Caco-2 (cell line): ENCODE measurements around the gene SSB. TPM values are rescaled to one million over a fixed set of nuclear protein-coding genes. Genes with fewer than 3 reads are reported as not detected.

Source experiments
- Bru-seq: library from RNA; stranded (reverse); fragments of 400-500 nt; gene quantifications from one replicate; lab custom pipeline; 2021; lab: Mats Ljungman, UMichigan
- BruChase-seq, 2 experiments: library from RNA; stranded (reverse); fragments of 400-500 nt; gene quantifications; one replicate each; lab custom pipeline; 2021; lab: Mats Ljungman, UMichigan
- BruUV-seq: library from RNA; stranded (reverse); fragments of 400-500 nt; replicated peaks from 2 replicates; lab custom pipeline; 2021; lab: Mats Ljungman, UMichigan
- CTCF ChIA-PET: fragments of 300-600 bp; sonication (Branson Sonifier 250); formaldehyde crosslinking; loops from one replicate; lab custom pipeline; 2022; ENCODE audit warnings: antibody characterized with exemption; lab: Charles Lee
- POLR2A ChIA-PET: fragments of 300-600 bp; sonication (Branson Sonifier 250); formaldehyde crosslinking; loops from one replicate; lab custom pipeline; 2022; ENCODE audit warnings: antibody characterized with exemption; lab: Charles Lee
- DNase-seq, 2 experiments: peaks; one replicate each; pipeline versions ENCODE4 v3.0.0 to v3.0.0-alpha.2; 2020 to 2022
- H3K27me3 ChIP-seq: replicated peaks from 2 replicates; pipeline ENCODE4 v1.6.0; 2011; ENCODE audit warnings: low read length; ENCODE audit not compliant: control insufficient read depth, insufficient read depth
- H3K36me3 ChIP-seq: 2 replicates; pipeline ENCODE4 v1.5.1; 2011; ENCODE audit warnings: low read length; ENCODE audit not compliant: control insufficient read depth, insufficient read depth
- H3K4me1 ChIP-seq: fragments of 250-450 bp; sonication (Bioruptor Pico); 2 replicates; pipeline ENCODE4 v1.5.1; 2020; ENCODE audit warnings: mild to moderate bottlenecking
- H3K4me3 ChIP-seq: 2 replicates; pipeline ENCODE4 v1.5.1; 2011; ENCODE audit warnings: low read depth, mild to moderate bottlenecking, control low read depth, low read length
- H3K9me3 ChIP-seq: fragments of 250-450 bp; sonication (Bioruptor Pico); 2 replicates; pipeline ENCODE4 v1.5.1; 2020; ENCODE audit warnings: mild to moderate bottlenecking, moderate library complexity
- H3K27ac Mint-ChIP-seq: one replicate; pipeline ENCODE4 v1.8.0; 2022; ENCODE audit warnings: mixed read lengths; ENCODE audit not compliant: unreplicated experiment
- H3K27me3 Mint-ChIP-seq: one replicate; pipeline ENCODE4 v1.8.0; 2022; ENCODE audit warnings: mixed read lengths; ENCODE audit not compliant: insufficient read depth, unreplicated experiment
- H3K36me3 Mint-ChIP-seq: one replicate; pipeline ENCODE4 v1.8.0; 2022; ENCODE audit warnings: mild to moderate bottlenecking, mixed read lengths; ENCODE audit not compliant: insufficient read depth, unreplicated experiment
- H3K4me1 Mint-ChIP-seq: one replicate; pipeline ENCODE4 v1.8.0; 2022; ENCODE audit warnings: low read depth, mixed read lengths; ENCODE audit not compliant: unreplicated experiment
- H3K4me3 Mint-ChIP-seq: one replicate; pipeline ENCODE4 v1.8.0; 2022; ENCODE audit warnings: mild to moderate bottlenecking, moderate library complexity, mixed read lengths; ENCODE audit not compliant: unreplicated experiment
- H3K9me3 Mint-ChIP-seq: one replicate; pipeline ENCODE4 v1.8.0; 2022; ENCODE audit warnings: mixed read lengths; ENCODE audit not compliant: unreplicated experiment
- CTCF ChIP-seq, 2 experiments: fragments of 200-600 bp in 1 of 2; IDR thresholded peaks; 1 replicate in 1 of 2; 2 replicates in 1 of 2; pipeline versions ENCODE4 v1.5.1 to v1.8.0; 2011 to 2022; ENCODE audit warnings: antibody characterized with exemption in 1 of 2, control low read depth in 1 of 2, inconsistent platforms in 1 of 2, low read depth in 1 of 2, low read length in 1 of 2, mild to moderate bottlenecking in 1 of 2, moderate library complexity in 1 of 2; ENCODE audit not compliant: insufficient read depth in 1 of 2, severe bottlenecking in 1 of 2, unreplicated experiment in 1 of 2
- intact Hi-C: fragments of 100-400 bp; cut with micrococcal nuclease; formaldehyde crosslinking; loops from one replicate; pipeline ENCODE4 v1.10.0; 2022; ENCODE audit not compliant: unreplicated experiment
- long read RNA-seq: library from polyadenylated mRNA; stranded (forward); transcript quantifications from one replicate; pipeline ENCODE4 v2.0.0, GENCODE V29; 2022
- total RNA-seq: library from RNA; stranded (reverse); gene quantifications from 2 replicates; pipeline ENCODE4 v1.2.3, GENCODE V29; 2022

The SSB gene
- total RNA-seq (209 and 215 TPM in 2 replicates), Bru-seq, nascent RNA (percentile 95 among the genes with signal in this experiment), BruChase-seq, experiment 1, labeled RNA remaining after a 2-hour chase (percentile 97 among the genes with signal in this experiment), BruChase-seq, experiment 2, labeled RNA remaining after a 6-hour chase (percentile 99 among the genes with signal in this experiment)
- long read RNA-seq, transcript SSB-201 (12 exons, 1,709 nt): major isoform, 424 of 512 reads
- long read RNA-seq, partial matches to known transcripts: 45 of 512 reads
- long read RNA-seq, other reads (novel, unspliced or antisense): 39 of 512 reads

- Histone ChIP-seq H3K4me3 (peak within 1 kb of the TSS; percentile 68), H3K27me3 (no peaks in the 10 kb centered on the region), H3K9me3 (peaks cover 4% of the 10 kb centered on the region; the same call in 1 of the 2 replicates), H3K4me1 (peaks cover 16% of the 10 kb centered on the region), H3K36me3 (no peaks in the 10 kb centered on the region)
- DNase-seq: peak; percentile 94 to 96
- peaks cover 37% of the 10 kb centered on the region for H3K36me3 Mint-ChIP-seq
- peaks cover 18% of the 10 kb centered on the region for H3K4me1 Mint-ChIP-seq
- peaks cover 10% of the 10 kb centered on the region for H3K9me3 Mint-ChIP-seq
- intact Hi-C loops: no loop called here
- CTCF ChIA-PET: interaction anchor here (0.7 kb wide), 1 partner anchor 129 kb away, joined by 6 read pairs; no protein-coding TSS in a partner anchor
- no TSS peak for BruUV-seq
- H3K27ac Mint-ChIP-seq: peak within 1 kb of the TSS; percentile 85
- H3K27me3 Mint-ChIP-seq: no peaks in the 10 kb centered on the region
- peak within 1 kb of the TSS; percentile 86 for H3K4me3 Mint-ChIP-seq
- POLR2A ChIA-PET: interaction anchor here (0.6 to 0.9 kb wide), 4 partner anchors 14 to 127 kb away, joined by 3 to 14 read pairs (median 6); no protein-coding TSS in a partner anchor
- TF ChIP-seq CTCF (IDR thresholded peaks at IDR 0.05; ENCODE audit: insufficient read depth in 1 of 2, low read depth in 1 of 2, low read length in 1 of 2, severe bottlenecking in 1 of 2, unreplicated experiment in 1 of 2): no peak
These were observed at the start of gene SSB for GRCh38 chr2:169798718-169799592. TSS of gene SSB (plus strand) at chr2:169798871. CDS start at chr2:169800961, 2,090 bp downstream.

GRCh38 chr2:169752752-169753151 lies 45.9 kb upstream of the SSB start:
- Histone ChIP-seq H3K27me3 (no peaks in the 10 kb centered on the region), H3K9me3 (no peaks in the 10 kb centered on the region), H3K4me3 (no peak overlapping the region), H3K4me1 (peaks cover 8% of the 10 kb centered on the region; the same call in 1 of the 2 replicates), H3K36me3 (no peaks in the 10 kb centered on the region)
- Mint-ChIP-seq H3K4me1 (peaks cover 3% of the 10 kb centered on the region), H3K9me3 (peaks cover 10% of the 10 kb centered on the region), H3K36me3 (peaks cover 4% of the 10 kb centered on the region), H3K4me3 (no peak overlapping the region), H3K27ac (no peak overlapping the region), H3K27me3 (no peaks in the 10 kb centered on the region)
- no peak for TF ChIP-seq CTCF (IDR thresholded peaks at IDR 0.05; ENCODE audit: insufficient read depth in 1 of 2, low read depth in 1 of 2, low read length in 1 of 2, severe bottlenecking in 1 of 2, unreplicated experiment in 1 of 2)
- intact Hi-C loops: no loop called here
- no peak for DNase-seq
- ChIA-PET POLR2A (no interaction called here), CTCF (no interaction called here)
- no TSS peak for BruUV-seq
